Measurements from ENCODE around the gene CXorf65.

CXorf65 gene

DNA sequence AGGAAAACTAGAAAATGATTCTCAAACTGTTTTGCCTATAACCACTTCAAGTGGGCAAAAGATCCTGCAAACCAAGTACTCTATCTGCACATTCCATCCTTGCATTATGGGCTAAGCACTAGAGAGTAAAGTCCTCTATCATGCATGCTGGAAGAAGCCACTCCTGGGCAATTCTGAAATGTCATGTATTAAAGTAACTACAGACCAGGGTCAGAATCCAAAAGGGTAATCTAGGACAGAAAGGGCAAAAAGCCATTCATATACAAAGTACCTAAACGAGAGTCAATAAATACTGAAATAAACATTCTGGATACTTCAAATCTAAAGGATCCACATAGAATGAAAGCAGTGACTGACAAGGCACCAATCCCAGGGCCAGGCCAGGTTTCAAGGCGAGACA, 39.5 kb downstream of the CXorf65 start:
- Histone ChIP-seq H3K9me3 (ENCODE audit: control insufficient read depth in 2 of 2, low read length in 2 of 2) (no peaks in the 10 kb centered on the region), H3K9ac (ENCODE audit: low read length in 2 of 2) (peak overlapping the region; percentile 72 to 81), H3K36me3 (ENCODE audit: control insufficient read depth in 2 of 2, insufficient read depth in 2 of 2, low read length in 2 of 2) (no peaks in the 10 kb centered on the region), H3K27me3 (ENCODE audit: control insufficient read depth in 1 of 2, insufficient read depth in 2 of 2, low read length in 2 of 2) (peaks cover 0 to 4% of the 10 kb centered on the region in 2 donors), H3K4me3 (ENCODE audit: low read length in 2 of 2) (peak overlapping the region; percentile 79 to 90), H3K4me1 (ENCODE audit: control insufficient read depth, insufficient read depth, low read length) (no peaks in the 10 kb centered on the region), H3K27ac (ENCODE audit: low read length) (peak overlapping the region; percentile 73)

DNA sequence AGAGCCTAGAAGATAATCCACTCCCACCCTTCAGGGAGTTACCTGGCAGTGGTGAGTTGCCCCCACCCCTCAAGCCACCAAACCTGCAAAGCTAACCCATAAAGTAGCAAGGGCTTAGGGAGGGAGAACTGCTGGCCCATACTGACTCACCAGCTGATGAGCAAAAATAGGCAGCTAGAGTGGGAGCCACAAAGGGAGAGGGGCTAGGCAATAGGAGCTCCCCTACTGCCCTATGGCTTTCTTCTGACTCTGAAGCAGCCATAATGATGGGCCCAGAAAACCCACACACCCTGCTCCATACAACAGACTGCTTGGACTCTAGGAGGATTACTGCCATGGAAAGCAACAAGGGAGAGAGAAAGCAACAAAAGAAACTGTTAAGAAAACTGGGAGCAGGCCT, 46.4 kb downstream of the CXorf65 start:
- H3K4me3 ChIP-seq (ENCODE audit: low read length in 2 of 2): no peak overlapping the region
- no peak overlapping the region for H3K27ac ChIP-seq (ENCODE audit: low read length)
- no peaks in the 10 kb centered on the region for H3K4me1 ChIP-seq (ENCODE audit: control insufficient read depth, insufficient read depth, low read length)
- H3K36me3 ChIP-seq (ENCODE audit: control insufficient read depth in 2 of 2, insufficient read depth in 2 of 2, low read length in 2 of 2): peaks cover 11 to 12% of the 10 kb centered on the region in 2 donors
- peaks cover 0 to 4% of the 10 kb centered on the region in 2 donors for H3K27me3 ChIP-seq (ENCODE audit: control insufficient read depth in 1 of 2, insufficient read depth in 2 of 2, low read length in 2 of 2)
- no peak overlapping the region for H3K9ac ChIP-seq (ENCODE audit: low read length in 2 of 2)
- no peaks in the 10 kb centered on the region for H3K9me3 ChIP-seq (ENCODE audit: control insufficient read depth in 2 of 2, low read length in 2 of 2)

DNA sequence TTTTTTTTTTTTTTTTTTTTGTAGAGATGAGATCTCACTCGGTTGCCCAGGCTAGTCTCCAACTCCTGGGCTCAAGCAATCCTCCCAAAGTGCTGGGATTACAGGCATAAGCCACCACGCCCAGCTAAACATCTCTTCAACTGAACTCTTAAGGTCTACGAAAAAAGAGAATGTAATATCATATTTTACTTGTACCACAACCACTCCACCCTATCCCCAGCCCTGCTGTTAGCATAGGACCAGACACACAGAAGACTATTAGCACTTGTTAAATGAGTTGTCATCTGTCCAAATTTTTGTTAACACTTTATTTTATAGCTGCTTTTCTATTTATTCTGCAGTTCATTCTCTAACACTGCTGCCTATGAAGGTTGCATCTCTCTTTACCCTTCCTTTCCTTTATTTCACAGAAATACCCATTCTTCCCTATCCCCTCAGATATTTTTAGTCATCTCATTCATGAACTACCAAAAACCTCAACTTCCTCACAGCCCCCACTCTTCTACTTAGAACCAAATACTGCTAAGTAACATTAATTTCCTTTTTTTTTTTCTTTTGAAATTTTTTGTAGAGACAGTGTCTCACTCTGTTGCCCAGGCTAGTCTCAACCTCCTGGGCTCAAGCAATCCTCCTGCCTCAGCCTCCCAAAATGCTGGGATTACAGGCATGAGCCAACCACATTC, 48.6 kb downstream of the CXorf65 start:
- Histone ChIP-seq H3K27me3 (ENCODE audit: control insufficient read depth in 1 of 2, insufficient read depth in 2 of 2, low read length in 2 of 2) (peaks cover 0 to 4% of the 10 kb centered on the region in 2 donors), H3K9ac (ENCODE audit: low read length in 2 of 2) (no peak overlapping the region), H3K4me3 (ENCODE audit: low read length in 2 of 2) (no peak overlapping the region), H3K4me1 (ENCODE audit: control insufficient read depth, insufficient read depth, low read length) (no peaks in the 10 kb centered on the region), H3K9me3 (ENCODE audit: control insufficient read depth in 2 of 2, low read length in 2 of 2) (no peaks in the 10 kb centered on the region), H3K27ac (ENCODE audit: low read length) (no peak overlapping the region), H3K36me3 (ENCODE audit: control insufficient read depth in 2 of 2, insufficient read depth in 2 of 2, low read length in 2 of 2) (peaks cover 11 to 12% of the 10 kb centered on the region in 2 donors)

DNA sequence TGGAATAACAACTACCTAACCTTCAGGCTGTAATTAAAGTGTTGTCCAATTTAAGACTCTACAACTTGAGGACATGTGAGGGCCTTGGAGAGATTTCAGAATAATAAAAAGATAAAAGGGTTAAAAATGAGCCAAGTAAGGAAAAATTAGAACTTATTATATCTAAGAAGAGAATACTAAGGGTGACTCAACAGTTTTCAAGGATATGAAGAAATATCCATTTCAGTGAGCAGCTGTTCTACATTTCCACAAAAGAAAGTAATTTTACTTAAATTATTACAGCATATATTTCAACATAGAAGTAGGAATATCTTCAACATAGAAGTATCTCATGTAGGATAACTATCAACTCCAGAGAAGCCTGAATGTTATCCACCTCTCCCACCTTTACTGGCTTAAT, 49.7 kb downstream of the CXorf65 start:
- H3K9me3 ChIP-seq (ENCODE audit: control insufficient read depth in 2 of 2, low read length in 2 of 2): no peaks in the 10 kb centered on the region
- no peaks in the 10 kb centered on the region for H3K4me1 ChIP-seq (ENCODE audit: control insufficient read depth, insufficient read depth, low read length)
- no peak overlapping the region for H3K27ac ChIP-seq (ENCODE audit: low read length)
- H3K27me3 ChIP-seq (ENCODE audit: control insufficient read depth in 1 of 2, insufficient read depth in 2 of 2, low read length in 2 of 2): peaks cover 0 to 4% of the 10 kb centered on the region in 2 donors
- no peak overlapping the region for H3K9ac ChIP-seq (ENCODE audit: low read length in 2 of 2)
- no peak overlapping the region for H3K4me3 ChIP-seq (ENCODE audit: low read length in 2 of 2)
- peaks cover 11 to 12% of the 10 kb centered on the region in 2 donors for H3K36me3 ChIP-seq (ENCODE audit: control insufficient read depth in 2 of 2, insufficient read depth in 2 of 2, low read length in 2 of 2)

Data from stomach smooth muscle (tissue), 2 donors.